ENCODE measurements around the gene CDC34.

CDC34 gene

GRCh38 chr19:531009-531752 lies 379 bp upstream of the CDC34 start:
- peak; percentile 69 to 91 for DNase-seq
- peaks cover 7 to 38% (median 31%) of the 10 kb centered on the region in 4 donors for H3K4me1 ChIP-seq
- no peaks in the 10 kb centered on the region for H3K9me3 ChIP-seq
- intact Hi-C loops (cut with DNase I; ENCODE audit: low total_unique reads) = no loop called here
- peak in 1 of 2 experiments; percentile 44 for TF ChIP-seq CTCF (IDR thresholded peaks at IDR 0.05)
- H3K4me3 ChIP-seq = peak overlapping the region; percentile 78 to 90
- H3K27me3 ChIP-seq = peaks cover 0 to 2% of the 10 kb centered on the region in 2 donors
- peak overlapping the region; percentile 95 to 97 for H3K27ac ChIP-seq
- H3K36me3 ChIP-seq = peaks cover 5 to 12% (median 9%) of the 10 kb centered on the region in 3 donors

GRCh38 chr19:532561-533363 lies 1.2 kb downstream of the CDC34 start:
- Histone ChIP-seq H3K27me3 (no peaks in the 10 kb centered on the region), H3K4me1 (peaks cover 7 to 38% (median 31%) of the 10 kb centered on the region in 4 donors), H3K9me3 (no peaks in the 10 kb centered on the region), H3K4me3 (peak overlapping the region; percentile 78 to 90), H3K36me3 (peaks cover 15 to 26% (median 23%) of the 10 kb centered on the region in 3 donors), H3K27ac (peak overlapping the region; percentile 97)
- peak; percentile 40 to 49 for TF ChIP-seq CTCF (IDR thresholded peaks at IDR 0.05)
- peak; percentile 71 to 91 for DNase-seq
- intact Hi-C loops (cut with DNase I; ENCODE audit: low total_unique reads) = no loop called here

GRCh38 chr19:533364-534058 lies 2.0 kb downstream of the CDC34 start:
- H3K9me3 ChIP-seq = no peaks in the 10 kb centered on the region
- TF ChIP-seq CTCF (IDR thresholded peaks at IDR 0.05) = no peak
- H3K27me3 ChIP-seq = no peaks in the 10 kb centered on the region
- no peak for DNase-seq
- H3K4me3 ChIP-seq = peak overlapping the region; percentile 78 to 90
- peak overlapping the region; percentile 97 for H3K27ac ChIP-seq
- H3K4me1 ChIP-seq = peaks cover 7 to 38% (median 31%) of the 10 kb centered on the region in 4 donors
- intact Hi-C loops (cut with DNase I; ENCODE audit: low total_unique reads) = no loop called here
- H3K36me3 ChIP-seq = peaks cover 22 to 33% (median 31%) of the 10 kb centered on the region in 3 donors

- peaks cover 7 to 43% (median 31%) of the 10 kb centered on the region in 4 donors for H3K4me1 ChIP-seq
- H3K27ac ChIP-seq = peak overlapping the region; percentile 97
- intact Hi-C loops (cut with DNase I; ENCODE audit: low total_unique reads) = no loop called here
- peak overlapping the region; percentile 78 to 90 for H3K4me3 ChIP-seq
- no peaks in the 10 kb centered on the region for H3K27me3 ChIP-seq
- no peak for DNase-seq
- no peak for TF ChIP-seq CTCF (IDR thresholded peaks at IDR 0.05)
- peaks cover 27 to 39% (median 37%) of the 10 kb centered on the region in 3 donors for H3K36me3 ChIP-seq
- no peaks in the 10 kb centered on the region for H3K9me3 ChIP-seq
Measured at GRCh38 chr19:534088-534487, 2.5 kb downstream of the CDC34 start.

GRCh38 chr19:535017-535835 lies 3.7 kb downstream of the CDC34 start:
- H3K9me3 ChIP-seq = no peaks in the 10 kb centered on the region
- no peak overlapping the region for H3K4me3 ChIP-seq
- peaks cover 33 to 46% (median 44%) of the 10 kb centered on the region in 3 donors for H3K36me3 ChIP-seq
- no peaks in the 10 kb centered on the region for H3K27me3 ChIP-seq
- no peak overlapping the region for H3K27ac ChIP-seq
- H3K4me1 ChIP-seq = peaks cover 7 to 45% (median 31%) of the 10 kb centered on the region in 4 donors
- no peak for DNase-seq
- TF ChIP-seq CTCF (IDR thresholded peaks at IDR 0.05) = no peak
- intact Hi-C loops (cut with DNase I; ENCODE audit: low total_unique reads) = no loop called here

Data from tibial artery (tissue), 4 donors.